Neural cell (in vitro differentiated cells): ENCODE measurements around the gene FBXW2. TPM values are rescaled to one million over a fixed set of nuclear protein-coding genes. Genes with fewer than 3 reads are reported as not detected.

Experiments
- H2AFZ ChIP-seq: fragments of 200-600, 300-800 bp; sonication (generic), shearing (Covaris generic); 2 replicates; pipeline ENCODE4 v1.6.0; 2014; ENCODE audit warnings: low read depth, mild to moderate bottlenecking, antibody characterized with exemption, low read length, moderate library complexity
- H3F3A ChIP-seq: fragments of 200-600 bp; shearing (Covaris generic); 2 replicates; pipeline ENCODE4 v1.6.1; 2016; ENCODE audit warnings: mild to moderate bottlenecking, moderate library complexity, mixed read lengths, antibody characterized with exemption, low read length; ENCODE audit not compliant: insufficient read depth, poor library complexity, severe bottlenecking
- H3K27ac ChIP-seq: fragments of 200-600, 300-800 bp; sonication (generic), shearing (Covaris generic); 2 replicates; pipeline ENCODE4 v1.5.1; 2014; ENCODE audit warnings: mild to moderate bottlenecking, low read length, moderate library complexity
- H3K27me3 ChIP-seq: fragments of 300-800, 200-600 bp; sonication (generic), shearing (Covaris generic); 2 replicates; pipeline ENCODE4 v1.6.0; 2014; ENCODE audit warnings: mild to moderate bottlenecking, low read depth, low read length, moderate library complexity; ENCODE audit not compliant: insufficient read depth
- H3K36me3 ChIP-seq: fragments of 300-800, 200-600 bp; sonication (generic), shearing (Covaris generic); 2 replicates; pipeline ENCODE4 v1.5.1; 2014; ENCODE audit warnings: mild to moderate bottlenecking, antibody characterized with exemption, low read length, moderate library complexity; ENCODE audit not compliant: insufficient read depth
- H3K4me2 ChIP-seq: fragments of 300-800, 200-600 bp; sonication (generic), shearing (Covaris generic); 2 replicates; pipeline ENCODE4 v1.6.0; 2014; ENCODE audit warnings: mild to moderate bottlenecking, low read length
- H3K4me3 ChIP-seq: fragments of 300-800, 200-600 bp; sonication (generic), shearing (Covaris generic); 2 replicates; pipeline ENCODE4 v1.5.1; 2014; ENCODE audit warnings: mild to moderate bottlenecking, low read length, moderate library complexity
- H3K79me2 ChIP-seq: fragments of 200-600 bp; shearing (Covaris generic); replicated peaks from 2 replicates; pipeline ENCODE4 v1.6.0; 2014; ENCODE audit warnings: mild to moderate bottlenecking, low read length, moderate library complexity; ENCODE audit not compliant: insufficient read depth
- H3K9ac ChIP-seq: fragments of 300-800, 200-600 bp; sonication (generic), shearing (Covaris generic); 2 replicates; pipeline ENCODE4 v1.6.1; 2016; ENCODE audit warnings: mild to moderate bottlenecking, low read length, mixed read lengths
- H3K9me2 ChIP-seq: fragments of 200-600 bp; shearing (Covaris generic); 2 replicates; pipeline ENCODE4 v1.6.1; 2016; ENCODE audit warnings: mild to moderate bottlenecking, low read length, mixed read lengths; ENCODE audit not compliant: insufficient read depth
- H3K9me3 ChIP-seq: fragments of 200-600, 300-800 bp; sonication (generic), shearing (Covaris generic); 2 replicates; pipeline ENCODE4 v1.6.1; 2016; ENCODE audit warnings: mild to moderate bottlenecking, mixed run types, low read length, moderate library complexity, mixed read lengths
- H4K20me1 ChIP-seq: fragments of 200-600 bp; shearing (Covaris generic); 2 replicates; pipeline ENCODE4 v1.6.1; 2016; ENCODE audit warnings: mild to moderate bottlenecking, mixed run types; ENCODE audit not compliant: insufficient read depth
- CTCF ChIP-seq: fragments of 450-650 bp; IDR thresholded peaks from 2 replicates; pipeline ENCODE4 v1.5.1; 2014; ENCODE audit warnings: antibody characterized with exemption, mild to moderate bottlenecking, moderate library complexity; ENCODE audit not compliant: poor library complexity, severe bottlenecking
- EP300 ChIP-seq: fragments of 450-650 bp; conservative IDR thresholded peaks from 2 replicates; pipeline ENCODE4 v1.6.1; 2014; ENCODE audit warnings: antibody characterized with exemption, mild to moderate bottlenecking, moderate library complexity; ENCODE audit not compliant: poor library complexity, severe bottlenecking
- EZH2 ChIP-seq: fragments of 200-600, 300-800 bp; shearing (Covaris generic), sonication (generic); IDR thresholded peaks from 2 replicates; pipeline ENCODE4 v1.6.1; 2014; ENCODE audit warnings: antibody characterized with exemption, low read length, borderline replicate concordance, mild to moderate bottlenecking; ENCODE audit not compliant: insufficient read depth, poor library complexity, severe bottlenecking
- MXI1 ChIP-seq: fragments of 450-650 bp; conservative IDR thresholded peaks from 2 replicates; pipeline ENCODE4 v1.6.1; 2014; ENCODE audit warnings: antibody characterized with exemption, mild to moderate bottlenecking; ENCODE audit not compliant: poor library complexity, severe bottlenecking
- POLR2AphosphoS5 ChIP-seq: IDR thresholded peaks from 2 replicates; pipeline ENCODE4 v1.6.1; 2012
- RAD21 ChIP-seq: fragments of 450-650 bp; conservative IDR thresholded peaks from 2 replicates; pipeline ENCODE4 v1.6.1; 2014; ENCODE audit warnings: antibody characterized with exemption, mild to moderate bottlenecking, moderate library complexity
- REST ChIP-seq: IDR thresholded peaks from 2 replicates; pipeline ENCODE4 v1.6.1; 2012; ENCODE audit warnings: borderline replicate concordance
- SMC3 ChIP-seq: fragments of 450-650 bp; conservative IDR thresholded peaks from 2 replicates; pipeline ENCODE4 v1.6.1; 2014; ENCODE audit warnings: antibody characterized with exemption, mild to moderate bottlenecking, moderate library complexity; ENCODE audit not compliant: poor library complexity
- TAF1 ChIP-seq: IDR thresholded peaks from 2 replicates; pipeline ENCODE4 v1.6.1; 2012; ENCODE audit warnings: low read depth
- polyA plus RNA-seq: library from polyadenylated mRNA; depleted of rRNA; stranded (reverse); fragments of >200 nt; gene quantifications from 2 replicates; pipeline ENCODE4 v1.2.3, GENCODE V29; 2014

The FBXW2 gene
- polyA plus RNA-seq, 1 donor from 2014 or later, result 49.5 TPM

- Histone ChIP-seq H3K79me2 (peaks cover 46% of the 10 kb centered on the region), H4K20me1 (peaks cover 20% of the 10 kb centered on the region), H3K27ac (peak within 1 kb of the TSS; percentile 91), H3K36me3 (no peaks in the 10 kb centered on the region), H2AFZ (peak within 1 kb of the TSS; percentile 96), H3K4me2 (peak within 1 kb of the TSS; percentile 92), H3K27me3 (no peaks in the 10 kb centered on the region), H3K4me3 (peak within 1 kb of the TSS; percentile 92), H3F3A (no peaks in the 10 kb centered on the region), H3K9me3 (no peaks in the 10 kb centered on the region), H3K9ac (peak within 1 kb of the TSS; percentile 95), H3K9me2 (no peaks in the 10 kb centered on the region)
- TF ChIP-seq SMC3 (peak; percentile 31), CTCF (peak; percentile 20), POLR2AphosphoS5 (peak; percentile 94), EP300 (peak; percentile 52), REST (peak; percentile 94), EZH2 (no peak), TAF1 (peak; percentile 83), RAD21 (no peak), MXI1 (peak; percentile 87)
These were observed 78.9 kb downstream of the FBXW2 start, which contains the start of gene MEGF9 for GRCh38 chr9:120714088-120714845. Gene MEGF9, minus strand, starts transcription at chr9:120714470. Its CDS starts 112 bp downstream, at chr9:120714358.

- Histone ChIP-seq H3K36me3 (no peaks in the 10 kb centered on the region), H3K4me3 (peak overlapping the region; percentile 92), H3K9ac (peak overlapping the region; percentile 95), H3K27me3 (no peaks in the 10 kb centered on the region), H3K9me3 (no peaks in the 10 kb centered on the region), H4K20me1 (peaks cover 20% of the 10 kb centered on the region), H3K27ac (peak overlapping the region; percentile 91), H2AFZ (peak overlapping the region; percentile 36), H3K9me2 (no peaks in the 10 kb centered on the region), H3K4me2 (peak overlapping the region; percentile 92), H3F3A (no peaks in the 10 kb centered on the region), H3K79me2 (peaks cover 54% of the 10 kb centered on the region)
- no peak for TF ChIP-seq RAD21
- peak; percentile 2 for TF ChIP-seq TAF1
- no peak for TF ChIP-seq SMC3
- TF ChIP-seq POLR2AphosphoS5, result peak; percentile 8
- TF ChIP-seq MXI1, result no peak
- TF ChIP-seq EP300, result no peak
- TF ChIP-seq CTCF, result no peak
- no peak for TF ChIP-seq REST
- no peak for TF ChIP-seq EZH2
These were observed 79.7 kb downstream of the FBXW2 start for GRCh38 chr9:120713257-120714087.
